Measurements from ENCODE around the gene DEAF1. TPM values are rescaled to one million over a fixed set of nuclear protein-coding genes. Genes with fewer than 3 reads are reported as not detected.

Gene DEAF1
- total and polyA plus RNA-seq, 9 of the 15 experiments (the other 6 are each of a cell fraction or from before 2014, with no cell fraction given) = 2.0 to 69.1 (median 26.8) TPM

DNA sequence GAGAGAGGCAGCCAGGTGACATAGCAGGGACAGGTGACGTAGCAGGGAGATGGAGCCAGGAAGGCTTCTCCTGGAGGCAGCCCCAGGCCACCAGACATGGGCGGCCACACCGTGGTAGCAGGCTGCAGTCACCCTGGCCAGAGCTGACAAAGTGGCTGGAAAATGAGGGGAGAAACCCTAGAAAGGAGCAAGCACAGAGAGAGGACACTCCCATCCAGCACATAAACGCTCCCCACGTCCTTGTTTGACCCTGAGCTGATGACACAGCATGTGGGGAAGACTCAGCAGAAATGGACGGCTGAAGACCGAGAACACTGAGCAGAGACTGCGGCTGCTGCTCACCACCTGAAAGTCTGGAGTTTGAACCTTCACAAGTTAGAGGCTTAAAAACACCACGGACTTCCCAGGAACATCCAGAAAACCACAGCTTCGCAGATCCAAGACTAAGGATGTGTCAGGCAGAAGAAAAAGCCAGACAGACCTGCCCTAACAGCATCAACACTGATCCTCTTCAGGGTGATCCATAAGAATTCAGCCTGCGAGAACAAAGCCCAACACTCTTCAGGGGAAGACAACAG is 29.2 kb downstream of the DEAF1 start (continued):
- TF ChIP-seq KLF13 (tag; IDR thresholded peaks at IDR 0.05; ENCODE audit: borderline replicate concordance, low read depth) (no peak), TBP (optimal IDR thresholded peaks at IDR 0.05; ENCODE audit: low read depth, low read length) (no peak), CHD2 (IDR thresholded peaks at IDR 0.05; ENCODE audit: low read depth, low read length) (no peak), CCNT2 (IDR thresholded peaks at IDR 0.05; ENCODE audit: borderline replicate concordance, extremely low read depth, insufficient read length, low read depth, low read length) (no peak), ZNF644 (tag; IDR thresholded peaks at IDR 0.05; ENCODE audit: low read depth) (peak; percentile 55; the same call in 1 of the 2 replicates), POLR3G (IDR thresholded peaks at IDR 0.05; ENCODE audit: extremely low read depth, insufficient read length, insufficient replicate concordance) (no peak), FOSL1 (tag; conservative IDR thresholded peaks at IDR 0.05) (peak; percentile 71), JUND (IDR thresholded peaks at IDR 0.05; ENCODE audit: borderline replicate concordance, low read depth, low read length) (peak; percentile 78), JUND (tag; IDR thresholded peaks at IDR 0.05; ENCODE audit: borderline replicate concordance, low read depth, low read length) (peak; percentile 84; the same call in 2 of the 3 replicates), SIN3A (IDR thresholded peaks at IDR 0.05; ENCODE audit: borderline replicate concordance in 2 of 2, control insufficient read depth in 1 of 2, low read depth in 2 of 2, low read length in 2 of 2) (no peak), ELF4 (CRISPR knock-in tag; IDR thresholded peaks at IDR 0.05) (peak; percentile 14; the same call in 1 of the 2 replicates), ELF2 (CRISPR knock-in tag; IDR thresholded peaks at IDR 0.05) (no peak), ZKSCAN1 (IDR thresholded peaks at IDR 0.05; ENCODE audit: low read depth, low read length) (peak; percentile 48; the same call in 1 of the 2 replicates), ZNF316 (IDR thresholded peaks at IDR 0.05) (peak; percentile 99), ZNF146 (CRISPR knock-in tag; IDR thresholded peaks at IDR 0.05; ENCODE audit: unreplicated experiment) (no peak), CTBP1 (IDR thresholded peaks at IDR 0.05; ENCODE audit: borderline replicate concordance) (peak; percentile 61; the same call in 1 of the 2 replicates), XRCC4 (IDR thresholded peaks at IDR 0.05; ENCODE audit: extremely low read depth, insufficient read depth, insufficient read length) (no peak), KLF1 (tag; IDR thresholded peaks at IDR 0.05) (0 out of 2 replicates have a peak, but pooled peaks have one; percentile 8), NR2C2 (CRISPR knock-in tag; IDR thresholded peaks at IDR 0.05) (no peak), NR2C2 (tag; IDR thresholded peaks at IDR 0.05) (peak; percentile 81), DACH1 (IDR thresholded peaks at IDR 0.05; ENCODE audit: partially characterized antibody) (no peak)
- TF ChIP-seq, protein P1, sequence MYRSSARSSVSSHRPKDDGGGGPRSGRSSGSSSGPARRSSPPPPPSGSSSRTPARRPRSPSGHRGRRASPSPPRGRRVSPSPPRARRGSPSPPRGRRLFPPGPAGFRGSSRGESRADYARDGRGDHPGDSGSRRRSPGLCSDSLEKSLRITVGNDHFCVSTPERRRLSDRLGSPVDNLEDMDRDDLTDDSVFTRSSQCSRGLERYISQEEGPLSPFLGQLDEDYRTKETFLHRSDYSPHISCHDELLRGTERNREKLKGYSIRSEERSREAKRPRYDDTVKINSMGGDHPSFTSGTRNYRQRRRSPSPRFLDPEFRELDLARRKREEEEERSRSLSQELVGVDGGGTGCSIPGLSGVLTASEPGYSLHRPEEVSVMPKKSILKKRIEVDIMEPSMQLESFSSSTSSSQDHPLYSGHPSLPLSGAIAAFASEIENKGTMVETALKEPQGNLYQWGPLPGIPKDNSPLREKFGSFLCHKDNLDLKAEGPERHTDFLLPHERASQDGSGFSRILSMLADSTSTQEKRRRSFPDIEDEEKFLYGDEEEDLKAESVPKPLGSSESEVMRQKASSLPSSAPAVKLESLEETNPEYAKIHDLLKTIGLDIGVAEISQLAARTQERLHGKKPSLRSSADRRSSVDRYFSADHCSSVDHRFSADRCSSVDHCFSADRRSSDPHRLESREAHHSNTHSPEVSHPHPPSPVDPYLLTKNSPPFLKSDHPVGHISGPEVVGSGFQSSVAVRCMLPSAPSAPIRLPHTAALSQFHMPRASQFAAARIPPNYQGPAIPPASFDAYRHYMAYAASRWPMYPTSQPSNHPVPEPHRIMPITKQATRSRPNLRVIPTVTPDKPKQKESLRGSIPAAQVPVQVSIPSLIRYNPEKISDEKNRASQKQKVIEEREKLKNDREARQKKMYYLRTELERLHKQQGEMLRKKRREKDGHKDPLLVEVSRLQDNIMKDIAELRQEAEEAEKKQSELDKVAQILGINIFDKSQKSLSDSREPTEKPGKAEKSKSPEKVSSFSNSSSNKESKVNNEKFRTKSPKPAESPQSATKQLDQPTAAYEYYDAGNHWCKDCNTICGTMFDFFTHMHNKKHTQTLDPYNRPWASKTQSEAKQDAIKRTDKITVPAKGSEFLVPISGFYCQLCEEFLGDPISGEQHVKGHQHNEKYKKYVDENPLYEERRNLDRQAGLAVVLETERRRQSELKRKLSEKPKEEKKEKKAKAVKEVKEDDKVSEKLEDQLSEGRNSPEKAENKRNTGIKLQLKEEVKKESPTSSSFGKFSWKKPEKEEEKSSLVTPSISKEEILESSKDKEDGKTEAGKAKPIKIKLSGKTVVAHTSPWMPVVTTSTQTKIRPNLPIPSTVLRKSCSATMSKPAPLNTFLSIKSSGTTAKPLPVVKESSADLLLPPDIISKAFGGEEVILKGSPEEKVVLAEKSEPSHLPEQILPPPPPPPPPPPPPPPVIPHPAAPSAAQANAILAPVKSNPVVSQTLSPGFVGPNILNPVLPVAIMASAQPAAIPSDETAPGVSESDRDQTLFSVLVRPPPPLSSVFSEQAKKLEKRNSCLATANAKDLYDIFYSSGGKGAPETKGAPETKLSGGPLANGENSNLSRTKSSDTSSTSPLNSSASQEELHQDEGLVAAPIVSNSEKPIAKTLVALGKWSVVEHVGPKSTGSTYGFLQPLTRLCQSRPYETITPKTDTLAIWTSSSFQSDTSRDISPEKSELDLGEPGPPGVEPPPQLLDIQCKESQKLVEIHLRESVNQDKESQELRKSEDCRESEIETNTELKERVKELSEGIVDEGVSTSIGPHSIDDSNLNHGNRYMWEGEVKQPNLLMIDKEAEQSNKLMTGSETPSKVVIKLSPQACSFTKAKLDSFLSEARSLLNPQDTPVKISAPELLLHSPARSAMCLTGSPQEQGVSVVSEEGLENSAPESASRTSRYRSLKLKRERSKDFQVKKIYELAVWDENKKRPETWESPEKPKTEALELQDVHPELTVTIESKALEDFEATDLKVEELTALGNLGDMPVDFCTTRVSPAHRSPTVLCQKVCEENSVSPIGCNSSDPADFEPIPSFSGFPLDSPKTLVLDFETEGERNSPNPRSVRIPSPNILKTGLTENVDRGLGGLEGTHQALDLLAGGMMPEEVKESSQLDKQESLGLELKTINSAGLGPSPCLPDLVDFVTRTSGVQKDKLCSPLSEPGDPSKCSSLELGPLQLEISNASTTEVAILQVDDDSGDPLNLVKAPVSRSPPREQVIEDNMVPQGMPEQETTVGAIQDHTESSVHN (IDR thresholded peaks at IDR 0.05; ENCODE audit: borderline replicate concordance in 1 of 2, low read depth in 1 of 2) = no peak
